ENCODE measurements around the gene SMURF1.

Gene SMURF1

GRCh38 chr7:99143853-99144672 is at the start of gene SMURF1:
Gene SMURF1 (minus strand): TSS chr7:99144108. CDS start chr7:99143780, 328 bp downstream.
- peaks cover 4% of the 10 kb centered on the region for H3K9me3 Mint-ChIP-seq
- H3K4me1 Mint-ChIP-seq = peaks cover 45% of the 10 kb centered on the region
- H3K27ac Mint-ChIP-seq = peak within 1 kb of the TSS; percentile 83
- H3K4me3 Mint-ChIP-seq = peak within 1 kb of the TSS; percentile 88
- peaks cover 14% of the 10 kb centered on the region for H3K36me3 Mint-ChIP-seq
- ATAC-seq = peak; percentile 89
- no peaks in the 10 kb centered on the region for H3K27me3 Mint-ChIP-seq

DNA sequence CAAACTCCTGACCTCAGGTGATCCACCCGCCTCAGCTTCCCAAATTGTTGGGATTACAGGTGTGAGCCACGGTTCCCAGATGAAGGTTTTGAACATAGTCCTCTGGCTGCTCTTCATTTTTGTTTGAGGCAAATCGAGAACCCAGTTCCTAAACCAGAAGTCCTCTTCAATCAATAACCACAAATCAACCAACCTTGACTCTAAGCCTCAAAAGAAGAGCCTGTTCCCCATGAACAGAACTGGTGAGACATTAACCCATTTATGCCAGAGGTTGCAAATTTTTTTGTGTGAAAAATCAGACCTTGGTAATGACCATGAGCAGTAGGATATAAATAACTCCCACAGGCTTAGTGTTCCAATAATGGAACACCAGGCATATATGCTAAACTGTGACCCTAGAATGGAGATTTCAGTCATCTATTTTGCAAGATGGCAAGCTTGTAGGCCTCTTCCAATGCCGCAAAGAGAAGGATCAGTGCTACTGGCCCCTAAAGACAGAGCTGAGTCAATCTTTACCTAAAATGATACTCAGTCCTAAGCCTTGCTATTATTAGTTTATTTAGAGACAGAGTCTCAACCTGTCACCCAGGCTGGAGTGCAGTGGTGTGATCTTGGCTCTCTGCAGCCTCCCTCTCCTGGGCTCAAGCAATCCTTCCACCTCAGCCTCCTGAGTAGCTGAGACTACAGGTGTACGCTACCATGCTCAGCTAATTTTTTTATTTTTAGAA is 48.1 kb upstream of the SMURF1 start:
- ATAC-seq = no peak
- Mint-ChIP-seq H3K4me1 (no peaks in the 10 kb centered on the region), H3K4me3 (no peak overlapping the region), H3K36me3 (no peaks in the 10 kb centered on the region), H3K27me3 (peaks cover 59% of the 10 kb centered on the region), H3K27ac (no peak overlapping the region), H3K9me3 (no peaks in the 10 kb centered on the region)

- Mint-ChIP-seq H3K4me3 (no peak overlapping the region), H3K27ac (no peak overlapping the region), H3K27me3 (peaks cover 59% of the 10 kb centered on the region), H3K9me3 (no peaks in the 10 kb centered on the region), H3K4me1 (no peaks in the 10 kb centered on the region), H3K36me3 (no peaks in the 10 kb centered on the region)
- no peak for ATAC-seq
These were observed 46.6 kb upstream of the SMURF1 start for GRCh38 chr7:99190359-99191009.

- H3K36me3 Mint-ChIP-seq = no peaks in the 10 kb centered on the region
- no peak overlapping the region for H3K4me3 Mint-ChIP-seq
- H3K27me3 Mint-ChIP-seq = peaks cover 57% of the 10 kb centered on the region
- no peaks in the 10 kb centered on the region for H3K4me1 Mint-ChIP-seq
- ATAC-seq = no peak
- no peaks in the 10 kb centered on the region for H3K9me3 Mint-ChIP-seq
- H3K27ac Mint-ChIP-seq = no peak overlapping the region
These were observed 45.3 kb upstream of the SMURF1 start for GRCh38 chr7:99189222-99189621.

DNA sequence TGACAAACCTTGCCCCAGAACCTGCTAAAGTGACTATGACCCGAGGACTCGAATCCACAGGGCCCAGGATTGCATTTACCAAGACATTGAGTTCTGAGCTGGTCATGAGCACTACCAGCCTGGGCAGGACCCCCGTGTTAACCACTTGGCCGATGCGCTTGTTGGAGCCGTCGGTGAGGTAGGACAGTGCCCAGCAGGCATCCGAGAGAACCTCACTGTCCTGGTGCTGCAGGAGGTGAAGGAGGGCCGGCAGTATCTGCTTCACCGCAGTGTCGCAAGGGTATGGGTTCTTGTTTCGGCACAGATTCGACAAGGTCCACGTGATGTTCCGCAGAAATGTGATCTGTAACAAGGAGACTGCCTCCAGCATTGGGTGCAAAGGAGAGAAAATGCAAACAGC is 44.3 kb upstream of the SMURF1 start:
- Mint-ChIP-seq H3K27ac (no peak overlapping the region), H3K27me3 (peaks cover 49% of the 10 kb centered on the region), H3K4me1 (no peaks in the 10 kb centered on the region), H3K9me3 (no peaks in the 10 kb centered on the region), H3K36me3 (no peaks in the 10 kb centered on the region), H3K4me3 (no peak overlapping the region)
- no peak for ATAC-seq

- H3K9me3 Mint-ChIP-seq = peaks cover 8% of the 10 kb centered on the region
- H3K27ac Mint-ChIP-seq = no peak overlapping the region
- ATAC-seq = no peak
- no peak overlapping the region for H3K4me3 Mint-ChIP-seq
- H3K36me3 Mint-ChIP-seq = no peaks in the 10 kb centered on the region
- H3K27me3 Mint-ChIP-seq = peaks cover 52% of the 10 kb centered on the region
- no peaks in the 10 kb centered on the region for H3K4me1 Mint-ChIP-seq
These were observed 40.8 kb upstream of the SMURF1 start for GRCh38 chr7:99184532-99185218.

DNA sequence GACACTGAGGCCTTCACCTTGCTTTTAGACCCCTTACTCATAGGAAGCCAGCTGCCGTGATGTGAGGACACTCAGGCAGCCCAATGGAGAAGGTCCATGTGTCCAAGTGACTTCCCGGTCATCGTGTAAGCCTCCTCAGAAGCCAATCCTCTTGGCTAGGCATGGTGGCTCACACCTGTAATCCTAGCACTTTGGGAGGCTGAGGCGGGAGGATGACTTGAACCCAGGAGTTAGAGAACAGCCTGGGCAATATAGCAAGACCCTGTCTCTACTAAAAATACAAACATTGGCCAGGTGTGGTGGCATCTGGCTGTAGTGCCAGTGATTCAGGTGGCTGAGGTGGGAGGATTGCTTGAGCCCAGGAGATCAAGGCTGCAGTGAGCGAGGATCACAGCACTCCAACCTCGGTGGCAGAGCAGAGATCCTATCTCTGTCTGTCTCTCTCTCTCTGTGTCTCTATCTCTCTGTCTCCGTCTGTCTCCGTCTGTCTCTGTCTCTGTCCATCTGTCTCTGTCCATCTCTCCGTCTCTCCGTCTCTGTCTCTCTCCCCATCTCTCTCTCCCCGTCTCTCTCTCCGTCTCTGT is 36.3 kb upstream of the SMURF1 start:
- no peak overlapping the region for H3K4me3 Mint-ChIP-seq
- no peaks in the 10 kb centered on the region for H3K36me3 Mint-ChIP-seq
- no peak overlapping the region for H3K27ac Mint-ChIP-seq
- H3K4me1 Mint-ChIP-seq = no peaks in the 10 kb centered on the region
- no peak for ATAC-seq
- H3K27me3 Mint-ChIP-seq = peaks cover 50% of the 10 kb centered on the region
- H3K9me3 Mint-ChIP-seq = peaks cover 8% of the 10 kb centered on the region

DNA sequence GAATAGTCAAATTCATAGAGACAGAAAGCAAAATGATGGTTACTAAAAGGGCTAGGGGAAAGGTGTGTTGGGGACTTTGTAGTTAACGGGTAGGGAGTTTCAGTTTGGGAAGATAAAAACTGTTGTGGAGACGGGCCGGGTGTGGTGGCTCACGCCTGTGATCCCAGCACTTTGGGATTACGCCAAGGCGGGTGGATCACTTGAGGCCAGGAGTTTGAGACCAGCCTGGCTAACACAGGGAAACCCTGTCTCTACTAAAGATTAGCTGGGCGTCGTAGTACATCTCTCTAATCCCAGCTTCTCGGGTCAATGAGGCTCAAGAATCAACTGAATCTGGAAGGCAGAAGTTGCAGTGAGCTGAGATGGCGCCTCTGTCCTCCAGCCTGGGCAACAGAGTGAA is 33.3 kb upstream of the SMURF1 start:
- no peaks in the 10 kb centered on the region for H3K4me1 Mint-ChIP-seq
- no peak overlapping the region for H3K4me3 Mint-ChIP-seq
- ATAC-seq = no peak
- peaks cover 8% of the 10 kb centered on the region for H3K9me3 Mint-ChIP-seq
- peaks cover 37% of the 10 kb centered on the region for H3K27me3 Mint-ChIP-seq
- H3K27ac Mint-ChIP-seq = no peak overlapping the region
- no peaks in the 10 kb centered on the region for H3K36me3 Mint-ChIP-seq

GRCh38 chr7:99173787-99174186 is 29.9 kb upstream of the SMURF1 start:
- H3K4me1 Mint-ChIP-seq = no peaks in the 10 kb centered on the region
- no peak overlapping the region for H3K4me3 Mint-ChIP-seq
- no peak overlapping the region for H3K27ac Mint-ChIP-seq
- H3K36me3 Mint-ChIP-seq = no peaks in the 10 kb centered on the region
- ATAC-seq = no peak
- H3K27me3 Mint-ChIP-seq = peaks cover 32% of the 10 kb centered on the region
- no peaks in the 10 kb centered on the region for H3K9me3 Mint-ChIP-seq

DNA sequence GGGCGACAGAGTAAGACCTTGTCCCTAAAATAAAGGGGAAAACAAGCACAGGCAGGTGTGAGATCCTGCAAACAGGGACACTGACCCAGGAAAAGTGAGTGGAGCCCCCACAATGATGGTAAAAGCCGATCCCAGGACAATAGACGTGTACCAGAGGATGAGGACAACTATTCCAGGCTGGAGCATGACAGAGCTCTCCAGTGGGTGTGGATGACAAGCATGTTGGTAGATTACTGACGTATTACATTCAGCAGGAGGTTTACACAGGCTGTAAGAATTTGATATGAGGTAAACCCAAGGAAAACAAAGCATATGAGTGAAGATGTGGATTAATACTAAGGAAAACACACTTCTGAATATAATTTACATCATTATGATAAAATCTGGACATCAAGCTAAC is 27.8 kb upstream of the SMURF1 start:
- Mint-ChIP-seq H3K36me3 (no peaks in the 10 kb centered on the region), H3K4me1 (no peaks in the 10 kb centered on the region), H3K9me3 (no peaks in the 10 kb centered on the region), H3K27ac (no peak overlapping the region), H3K27me3 (peaks cover 36% of the 10 kb centered on the region), H3K4me3 (no peak overlapping the region)
- no peak for ATAC-seq

- Mint-ChIP-seq H3K27ac (no peak overlapping the region), H3K9me3 (no peaks in the 10 kb centered on the region), H3K4me3 (no peak overlapping the region), H3K36me3 (no peaks in the 10 kb centered on the region), H3K27me3 (peaks cover 36% of the 10 kb centered on the region), H3K4me1 (no peaks in the 10 kb centered on the region)
- no peak for ATAC-seq
These were observed 26.8 kb upstream of the SMURF1 start for GRCh38 chr7:99170730-99171074.

GRCh38 chr7:99170065-99170729 is 26.3 kb upstream of the SMURF1 start:
- Mint-ChIP-seq H3K27ac (no peak overlapping the region), H3K9me3 (no peaks in the 10 kb centered on the region), H3K27me3 (peaks cover 36% of the 10 kb centered on the region), H3K36me3 (no peaks in the 10 kb centered on the region), H3K4me3 (no peak overlapping the region), H3K4me1 (no peaks in the 10 kb centered on the region)
- no peak for ATAC-seq

DNA sequence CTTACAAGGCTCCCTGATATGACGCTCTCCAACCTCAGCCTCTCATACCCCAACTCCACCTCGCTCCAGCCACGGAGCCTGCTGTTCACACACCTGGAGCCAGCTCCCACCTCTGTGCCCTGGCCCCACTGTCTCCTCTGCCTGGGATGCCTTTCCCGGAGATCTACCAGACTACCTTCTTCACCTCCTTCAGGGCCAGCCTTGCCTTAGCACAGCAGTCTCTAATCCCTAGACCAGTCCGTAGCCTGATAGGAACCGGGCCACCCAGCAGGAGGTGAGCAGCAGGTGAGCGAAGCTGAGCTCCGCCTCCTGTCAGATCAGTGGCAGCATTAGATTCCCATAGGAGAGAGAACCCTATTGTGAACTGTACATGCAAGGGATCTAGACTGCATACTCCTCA is 23.2 kb upstream of the SMURF1 start:
- Mint-ChIP-seq H3K27me3 (peaks cover 36% of the 10 kb centered on the region), H3K4me1 (no peaks in the 10 kb centered on the region), H3K9me3 (no peaks in the 10 kb centered on the region), H3K36me3 (no peaks in the 10 kb centered on the region), H3K27ac (no peak overlapping the region), H3K4me3 (no peak overlapping the region)
- no peak for ATAC-seq

- Mint-ChIP-seq H3K27me3 (peaks cover 42% of the 10 kb centered on the region), H3K4me1 (no peaks in the 10 kb centered on the region), H3K4me3 (no peak overlapping the region), H3K27ac (no peak overlapping the region), H3K9me3 (peaks cover 3% of the 10 kb centered on the region), H3K36me3 (no peaks in the 10 kb centered on the region)
- no peak for ATAC-seq
These were observed 21.9 kb upstream of the SMURF1 start for GRCh38 chr7:99165816-99166215.

Measured in stimulated activated memory B cell treated with anti-CD40 and anti-IgM and Interleukin-4, amounts not matched to agents 10 μg/mL and 1 μg/mL and 100 μg/mL, for 72 hours (primary cell).